ENCODE data around the gene ZBTB33. TPM values are rescaled to one million over a fixed set of nuclear protein-coding genes. Genes with fewer than 3 reads are reported as not detected.

Gene ZBTB33
- total and polyA plus RNA-seq, 2 of the 13 experiments (the other 11 are each of a cell fraction or from before 2014, with no cell fraction given): 6.5 to 20.2 TPM

DNA sequence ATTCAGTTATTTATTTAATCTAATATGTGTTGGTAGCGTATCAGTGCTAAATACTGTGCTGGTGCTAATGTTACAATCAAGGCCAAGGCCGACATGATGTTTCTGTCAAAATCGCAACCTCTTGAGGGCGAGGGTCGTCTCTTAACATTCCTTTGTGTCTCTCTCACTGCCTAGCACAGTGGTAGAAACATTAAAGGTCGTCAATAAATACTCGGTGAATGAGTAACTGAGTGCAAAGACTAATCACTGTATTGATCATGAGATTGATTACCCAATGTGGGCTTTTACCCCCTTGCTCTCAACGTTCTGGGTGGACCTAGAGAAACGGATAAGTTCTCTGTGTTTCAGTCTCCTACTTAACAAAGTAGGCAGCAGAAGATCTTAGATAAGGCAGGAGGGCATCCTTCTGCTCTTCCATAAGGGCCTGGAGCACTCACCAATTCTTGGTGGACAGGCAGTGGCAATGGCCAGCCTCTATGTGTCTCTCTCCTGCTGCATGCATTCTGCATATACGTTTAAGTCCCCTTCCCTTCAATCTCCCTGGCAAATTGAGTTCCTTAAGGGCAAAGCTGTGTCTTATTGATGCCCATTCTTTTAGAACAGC lies 30.5 kb downstream of the ZBTB33 start (continued):
- TF ChIP-seq, protein P1, sequence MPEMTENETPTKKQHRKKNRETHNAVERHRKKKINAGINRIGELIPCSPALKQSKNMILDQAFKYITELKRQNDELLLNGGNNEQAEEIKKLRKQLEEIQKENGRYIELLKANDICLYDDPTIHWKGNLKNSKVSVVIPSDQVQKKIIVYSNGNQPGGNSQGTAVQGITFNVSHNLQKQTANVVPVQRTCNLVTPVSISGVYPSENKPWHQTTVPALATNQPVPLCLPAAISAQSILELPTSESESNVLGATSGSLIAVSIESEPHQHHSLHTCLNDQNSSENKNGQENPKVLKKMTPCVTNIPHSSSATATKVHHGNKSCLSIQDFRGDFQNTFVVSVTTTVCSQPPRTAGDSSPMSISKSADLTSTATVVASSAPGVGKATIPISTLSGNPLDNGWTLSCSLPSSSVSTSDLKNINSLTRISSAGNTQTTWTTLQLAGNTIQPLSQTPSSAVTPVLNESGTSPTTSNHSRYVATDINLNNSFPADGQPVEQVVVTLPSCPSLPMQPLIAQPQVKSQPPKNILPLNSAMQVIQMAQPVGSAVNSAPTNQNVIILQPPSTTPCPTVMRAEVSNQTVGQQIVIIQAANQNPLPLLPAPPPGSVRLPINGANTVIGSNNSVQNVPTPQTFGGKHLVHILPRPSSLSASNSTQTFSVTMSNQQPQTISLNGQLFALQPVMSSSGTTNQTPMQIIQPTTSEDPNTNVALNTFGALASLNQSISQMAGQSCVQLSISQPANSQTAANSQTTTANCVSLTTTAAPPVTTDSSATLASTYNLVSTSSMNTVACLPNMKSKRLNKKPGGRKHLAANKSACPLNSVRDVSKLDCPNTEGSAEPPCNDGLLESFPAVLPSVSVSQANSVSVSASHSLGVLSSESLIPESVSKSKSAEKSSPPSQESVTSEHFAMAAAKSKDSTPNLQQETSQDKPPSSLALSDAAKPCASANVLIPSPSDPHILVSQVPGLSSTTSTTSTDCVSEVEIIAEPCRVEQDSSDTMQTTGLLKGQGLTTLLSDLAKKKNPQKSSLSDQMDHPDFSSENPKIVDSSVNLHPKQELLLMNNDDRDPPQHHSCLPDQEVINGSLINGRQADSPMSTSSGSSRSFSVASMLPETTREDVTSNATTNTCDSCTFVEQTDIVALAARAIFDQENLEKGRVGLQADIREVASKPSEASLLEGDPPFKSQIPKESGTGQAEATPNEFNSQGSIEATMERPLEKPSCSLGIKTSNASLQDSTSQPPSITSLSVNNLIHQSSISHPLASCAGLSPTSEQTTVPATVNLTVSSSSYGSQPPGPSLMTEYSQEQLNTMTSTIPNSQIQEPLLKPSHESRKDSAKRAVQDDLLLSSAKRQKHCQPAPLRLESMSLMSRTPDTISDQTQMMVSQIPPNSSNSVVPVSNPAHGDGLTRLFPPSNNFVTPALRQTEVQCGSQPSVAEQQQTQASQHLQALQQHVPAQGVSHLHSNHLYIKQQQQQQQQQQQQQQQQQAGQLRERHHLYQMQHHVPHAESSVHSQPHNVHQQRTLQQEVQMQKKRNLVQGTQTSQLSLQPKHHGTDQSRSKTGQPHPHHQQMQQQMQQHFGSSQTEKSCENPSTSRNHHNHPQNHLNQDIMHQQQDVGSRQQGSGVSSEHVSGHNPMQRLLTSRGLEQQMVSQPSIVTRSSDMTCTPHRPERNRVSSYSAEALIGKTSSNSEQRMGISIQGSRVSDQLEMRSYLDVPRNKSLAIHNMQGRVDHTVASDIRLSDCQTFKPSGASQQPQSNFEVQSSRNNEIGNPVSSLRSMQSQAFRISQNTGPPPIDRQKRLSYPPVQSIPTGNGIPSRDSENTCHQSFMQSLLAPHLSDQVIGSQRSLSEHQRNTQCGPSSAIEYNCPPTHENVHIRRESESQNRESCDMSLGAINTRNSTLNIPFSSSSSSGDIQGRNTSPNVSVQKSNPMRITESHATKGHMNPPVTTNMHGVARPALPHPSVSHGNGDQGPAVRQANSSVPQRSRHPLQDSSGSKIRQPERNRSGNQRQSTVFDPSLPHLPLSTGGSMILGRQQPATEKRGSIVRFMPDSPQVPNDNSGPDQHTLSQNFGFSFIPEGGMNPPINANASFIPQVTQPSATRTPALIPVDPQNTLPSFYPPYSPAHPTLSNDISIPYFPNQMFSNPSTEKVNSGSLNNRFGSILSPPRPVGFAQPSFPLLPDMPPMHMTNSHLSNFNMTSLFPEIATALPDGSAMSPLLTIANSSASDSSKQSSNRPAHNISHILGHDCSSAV (CRISPR knock-in tag; IDR thresholded peaks at IDR 0.05; ENCODE audit: borderline replicate concordance): no peak
- no peak for TF ChIP-seq RBFOX2 (IDR thresholded peaks at IDR 0.05; ENCODE audit: low read depth, low read length)
- no peak for TF ChIP-seq NRL (CRISPR knock-in tag; IDR thresholded peaks at IDR 0.05; ENCODE audit: borderline replicate concordance)
- TF ChIP-seq, protein P2, sequence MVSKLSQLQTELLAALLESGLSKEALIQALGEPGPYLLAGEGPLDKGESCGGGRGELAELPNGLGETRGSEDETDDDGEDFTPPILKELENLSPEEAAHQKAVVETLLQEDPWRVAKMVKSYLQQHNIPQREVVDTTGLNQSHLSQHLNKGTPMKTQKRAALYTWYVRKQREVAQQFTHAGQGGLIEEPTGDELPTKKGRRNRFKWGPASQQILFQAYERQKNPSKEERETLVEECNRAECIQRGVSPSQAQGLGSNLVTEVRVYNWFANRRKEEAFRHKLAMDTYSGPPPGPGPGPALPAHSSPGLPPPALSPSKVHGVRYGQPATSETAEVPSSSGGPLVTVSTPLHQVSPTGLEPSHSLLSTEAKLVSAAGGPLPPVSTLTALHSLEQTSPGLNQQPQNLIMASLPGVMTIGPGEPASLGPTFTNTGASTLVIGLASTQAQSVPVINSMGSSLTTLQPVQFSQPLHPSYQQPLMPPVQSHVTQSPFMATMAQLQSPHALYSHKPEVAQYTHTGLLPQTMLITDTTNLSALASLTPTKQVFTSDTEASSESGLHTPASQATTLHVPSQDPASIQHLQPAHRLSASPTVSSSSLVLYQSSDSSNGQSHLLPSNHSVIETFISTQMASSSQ (IDR thresholded peaks at IDR 0.05; ENCODE audit: low read depth): no peak; the same call in 1 of the 2 replicates
- TF ChIP-seq, protein P2 (CRISPR knock-in tag; IDR thresholded peaks at IDR 0.05; ENCODE audit: borderline replicate concordance): no peak
- TF ChIP-seq HDAC1 (CRISPR knock-in tag; IDR thresholded peaks at IDR 0.05): peak; percentile 18; the same call in 1 of the 2 replicates
- peak in 1 of 2 experiments; percentile 37; a peak in 1 of 4 replicates for TF ChIP-seq NR2F1 (CRISPR knock-in tag; IDR thresholded peaks at IDR 0.05)
- TF ChIP-seq ZNF431 (CRISPR knock-in tag; IDR thresholded peaks at IDR 0.05; ENCODE audit: borderline replicate concordance, low read depth): no peak
- no peak for TF ChIP-seq ZNF44 (CRISPR knock-in tag; IDR thresholded peaks at IDR 0.05)
- TF ChIP-seq SATB2 (CRISPR knock-in tag; IDR thresholded peaks at IDR 0.05): no peak
- TF ChIP-seq NCOA2 (CRISPR knock-in tag; IDR thresholded peaks at IDR 0.05): 0 out of 2 replicates have a peak, but pooled peaks have one; percentile 18
- TF ChIP-seq, protein P3, sequence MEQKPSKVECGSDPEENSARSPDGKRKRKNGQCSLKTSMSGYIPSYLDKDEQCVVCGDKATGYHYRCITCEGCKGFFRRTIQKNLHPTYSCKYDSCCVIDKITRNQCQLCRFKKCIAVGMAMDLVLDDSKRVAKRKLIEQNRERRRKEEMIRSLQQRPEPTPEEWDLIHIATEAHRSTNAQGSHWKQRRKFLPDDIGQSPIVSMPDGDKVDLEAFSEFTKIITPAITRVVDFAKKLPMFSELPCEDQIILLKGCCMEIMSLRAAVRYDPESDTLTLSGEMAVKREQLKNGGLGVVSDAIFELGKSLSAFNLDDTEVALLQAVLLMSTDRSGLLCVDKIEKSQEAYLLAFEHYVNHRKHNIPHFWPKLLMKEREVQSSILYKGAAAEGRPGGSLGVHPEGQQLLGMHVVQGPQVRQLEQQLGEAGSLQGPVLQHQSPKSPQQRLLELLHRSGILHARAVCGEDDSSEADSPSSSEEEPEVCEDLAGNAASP (CRISPR knock-in tag; IDR thresholded peaks at IDR 0.05; ENCODE audit: borderline replicate concordance): no peak
- TF ChIP-seq, protein P4, sequence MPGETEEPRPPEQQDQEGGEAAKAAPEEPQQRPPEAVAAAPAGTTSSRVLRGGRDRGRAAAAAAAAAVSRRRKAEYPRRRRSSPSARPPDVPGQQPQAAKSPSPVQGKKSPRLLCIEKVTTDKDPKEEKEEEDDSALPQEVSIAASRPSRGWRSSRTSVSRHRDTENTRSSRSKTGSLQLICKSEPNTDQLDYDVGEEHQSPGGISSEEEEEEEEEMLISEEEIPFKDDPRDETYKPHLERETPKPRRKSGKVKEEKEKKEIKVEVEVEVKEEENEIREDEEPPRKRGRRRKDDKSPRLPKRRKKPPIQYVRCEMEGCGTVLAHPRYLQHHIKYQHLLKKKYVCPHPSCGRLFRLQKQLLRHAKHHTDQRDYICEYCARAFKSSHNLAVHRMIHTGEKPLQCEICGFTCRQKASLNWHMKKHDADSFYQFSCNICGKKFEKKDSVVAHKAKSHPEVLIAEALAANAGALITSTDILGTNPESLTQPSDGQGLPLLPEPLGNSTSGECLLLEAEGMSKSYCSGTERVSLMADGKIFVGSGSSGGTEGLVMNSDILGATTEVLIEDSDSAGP (CRISPR knock-in tag; IDR thresholded peaks at IDR 0.05; ENCODE audit: borderline replicate concordance): no peak

All from HepG2 (cell line).